ENCODE measurements around the gene TP53AIP1. TPM values are rescaled to one million over a fixed set of nuclear protein-coding genes. Genes with fewer than 3 reads are reported as not detected.

TP53AIP1 gene
- total RNA-seq, 1 experiment from 2014 or later = 2.3 TPM

GRCh38 chr11:128943428-128943976 is 831 bp upstream of the TP53AIP1 start:
- Histone ChIP-seq H3K4me1 (ENCODE audit: insufficient read depth, low read length, poor library complexity, severe bottlenecking) (no peaks in the 10 kb centered on the region), H3K36me3 (ENCODE audit: insufficient read depth, low read length, poor library complexity, severe bottlenecking) (no peaks in the 10 kb centered on the region), H3K27ac (ENCODE audit: low read depth, low read length, poor library complexity, severe bottlenecking) (no peak overlapping the region), H3K27me3 (replicated peaks; ENCODE audit: insufficient read depth, low read depth, low read length, poor library complexity) (no peaks in the 10 kb centered on the region), H3K9me3 (ENCODE audit: low read depth, low read length, poor library complexity, severe bottlenecking) (no peaks in the 10 kb centered on the region), H3K4me3 (ENCODE audit: low read depth, low read length, poor library complexity, severe bottlenecking) (no peak overlapping the region)
- ChIA-PET POLR2A (ENCODE audit: low non-redundant PET) (no interaction called here), CTCF (no interaction called here)
- DNase-seq (ENCODE audit: low spot score) = peak; percentile 30
- TF ChIP-seq EZH2 (IDR thresholded peaks at IDR 0.05; ENCODE audit: borderline replicate concordance, low read depth, low read length, poor library complexity, severe bottlenecking) = no peak
- TF ChIP-seq, protein P1, sequence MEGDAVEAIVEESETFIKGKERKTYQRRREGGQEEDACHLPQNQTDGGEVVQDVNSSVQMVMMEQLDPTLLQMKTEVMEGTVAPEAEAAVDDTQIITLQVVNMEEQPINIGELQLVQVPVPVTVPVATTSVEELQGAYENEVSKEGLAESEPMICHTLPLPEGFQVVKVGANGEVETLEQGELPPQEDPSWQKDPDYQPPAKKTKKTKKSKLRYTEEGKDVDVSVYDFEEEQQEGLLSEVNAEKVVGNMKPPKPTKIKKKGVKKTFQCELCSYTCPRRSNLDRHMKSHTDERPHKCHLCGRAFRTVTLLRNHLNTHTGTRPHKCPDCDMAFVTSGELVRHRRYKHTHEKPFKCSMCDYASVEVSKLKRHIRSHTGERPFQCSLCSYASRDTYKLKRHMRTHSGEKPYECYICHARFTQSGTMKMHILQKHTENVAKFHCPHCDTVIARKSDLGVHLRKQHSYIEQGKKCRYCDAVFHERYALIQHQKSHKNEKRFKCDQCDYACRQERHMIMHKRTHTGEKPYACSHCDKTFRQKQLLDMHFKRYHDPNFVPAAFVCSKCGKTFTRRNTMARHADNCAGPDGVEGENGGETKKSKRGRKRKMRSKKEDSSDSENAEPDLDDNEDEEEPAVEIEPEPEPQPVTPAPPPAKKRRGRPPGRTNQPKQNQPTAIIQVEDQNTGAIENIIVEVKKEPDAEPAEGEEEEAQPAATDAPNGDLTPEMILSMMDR (conservative IDR thresholded peaks at IDR 0.05; ENCODE audit: low read depth, low read length) = no peak
- intact Hi-C loops (cut with micrococcal nuclease; ENCODE audit: unreplicated experiment) = no loop called here
- BruUV-seq (replicated peaks) = no TSS peak

GRCh38 chr11:128942272-128942612 is 429 bp downstream of the TP53AIP1 start:
- TF ChIP-seq EZH2 (IDR thresholded peaks at IDR 0.05; ENCODE audit: borderline replicate concordance, low read depth, low read length, poor library complexity, severe bottlenecking) = no peak
- TF ChIP-seq, protein P1 (conservative IDR thresholded peaks at IDR 0.05; ENCODE audit: low read depth, low read length) = no peak
- H3K4me1 ChIP-seq (ENCODE audit: insufficient read depth, low read length, poor library complexity, severe bottlenecking) = no peaks in the 10 kb centered on the region
- no peak for DNase-seq (ENCODE audit: low spot score)
- ChIA-PET POLR2A (ENCODE audit: low non-redundant PET) (no interaction called here), CTCF (interaction anchor here (1.0 kb wide), 1 partner anchor 14 kb away, joined by 16 read pairs; no protein-coding TSS in a partner anchor)
- H3K4me3 ChIP-seq (ENCODE audit: low read depth, low read length, poor library complexity, severe bottlenecking) = no peak overlapping the region
- no peaks in the 10 kb centered on the region for H3K27me3 ChIP-seq (replicated peaks; ENCODE audit: insufficient read depth, low read depth, low read length, poor library complexity)
- BruUV-seq (replicated peaks) = no TSS peak
- intact Hi-C loops (cut with micrococcal nuclease; ENCODE audit: unreplicated experiment) = no loop called here
- H3K9me3 ChIP-seq (ENCODE audit: low read depth, low read length, poor library complexity, severe bottlenecking) = no peaks in the 10 kb centered on the region
- no peaks in the 10 kb centered on the region for H3K36me3 ChIP-seq (ENCODE audit: insufficient read depth, low read length, poor library complexity, severe bottlenecking)
- no peak overlapping the region for H3K27ac ChIP-seq (ENCODE audit: low read depth, low read length, poor library complexity, severe bottlenecking)

DNA sequence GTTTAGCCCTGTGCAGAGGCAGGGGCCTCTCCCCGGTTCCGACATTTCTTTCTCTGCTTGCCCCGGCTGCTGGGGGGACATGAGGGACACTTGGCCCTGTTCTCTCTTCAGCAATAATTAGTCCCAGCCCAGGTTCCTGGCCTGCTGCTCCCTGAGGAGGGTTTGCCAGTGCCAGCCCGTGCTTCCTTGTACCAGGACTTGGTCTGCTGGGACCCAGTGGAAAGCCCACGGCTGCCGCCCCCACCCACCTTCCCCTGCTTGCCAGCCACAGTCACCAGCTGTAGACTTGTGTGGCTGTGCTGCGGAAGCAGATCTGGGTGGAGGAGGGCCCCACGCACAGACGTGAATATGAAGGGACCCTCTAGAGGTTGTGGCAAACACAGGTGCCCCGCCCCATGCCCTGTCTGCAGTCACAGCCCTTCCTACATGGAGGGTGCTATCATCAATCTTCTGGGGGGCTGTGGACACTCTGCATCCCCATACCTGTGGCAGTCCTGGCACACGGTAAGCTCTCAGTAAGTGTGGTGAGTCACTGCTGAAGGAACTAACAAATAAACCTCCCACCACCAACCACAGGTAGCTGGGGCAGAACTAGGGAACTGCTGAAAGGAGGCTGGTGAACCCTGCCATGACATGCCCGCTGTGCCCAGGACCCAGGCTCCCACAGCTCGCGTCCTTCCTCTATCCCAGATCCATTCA is 949 bp downstream of the TP53AIP1 start:
- ChIA-PET POLR2A (ENCODE audit: low non-redundant PET) (no interaction called here), CTCF (interaction anchor here (1.0 to 1.9 kb wide), 2 partner anchors 15 kb away, joined by 4 to 16 read pairs; no protein-coding TSS in a partner anchor)
- no peaks in the 10 kb centered on the region for H3K4me1 ChIP-seq (ENCODE audit: insufficient read depth, low read length, poor library complexity, severe bottlenecking)
- intact Hi-C loops (cut with micrococcal nuclease; ENCODE audit: unreplicated experiment) = no loop called here
- H3K36me3 ChIP-seq (ENCODE audit: insufficient read depth, low read length, poor library complexity, severe bottlenecking) = no peaks in the 10 kb centered on the region
- no peak overlapping the region for H3K27ac ChIP-seq (ENCODE audit: low read depth, low read length, poor library complexity, severe bottlenecking)
- no peak overlapping the region for H3K4me3 ChIP-seq (ENCODE audit: low read depth, low read length, poor library complexity, severe bottlenecking)
- BruUV-seq (replicated peaks) = no TSS peak
- no peak for DNase-seq (ENCODE audit: low spot score)
- no peaks in the 10 kb centered on the region for H3K27me3 ChIP-seq (replicated peaks; ENCODE audit: insufficient read depth, low read depth, low read length, poor library complexity)
- no peaks in the 10 kb centered on the region for H3K9me3 ChIP-seq (ENCODE audit: low read depth, low read length, poor library complexity, severe bottlenecking)
- TF ChIP-seq, protein P1 (conservative IDR thresholded peaks at IDR 0.05; ENCODE audit: low read depth, low read length) = no peak
- TF ChIP-seq EZH2 (IDR thresholded peaks at IDR 0.05; ENCODE audit: borderline replicate concordance, low read depth, low read length, poor library complexity, severe bottlenecking) = no peak

Data from A673 (cell line).